Epithelial cell of esophagus (primary cell): ENCODE results near the gene ABCC4.

Experiments used
- DNase-seq: peaks from one replicate; pipeline ENCODE4 v3.0.0; 2010; ENCODE audit warnings: low read depth
- H3K4me3 ChIP-seq: 2 replicates; pipeline ENCODE4 v1.5.1; 2011; ENCODE audit warnings: mild to moderate bottlenecking, low read length, control low read depth
- TF ChIP-seq, protein P1 (sequence below): IDR thresholded peaks from 2 replicates; pipeline ENCODE4 v1.5.1; 2011; ENCODE audit warnings: low read depth, mild to moderate bottlenecking, low read length, control low read depth, inconsistent platforms; ENCODE audit not compliant: insufficient read depth; ENCODE audit errors: missing control alignments

Gene ABCC4

DNA sequence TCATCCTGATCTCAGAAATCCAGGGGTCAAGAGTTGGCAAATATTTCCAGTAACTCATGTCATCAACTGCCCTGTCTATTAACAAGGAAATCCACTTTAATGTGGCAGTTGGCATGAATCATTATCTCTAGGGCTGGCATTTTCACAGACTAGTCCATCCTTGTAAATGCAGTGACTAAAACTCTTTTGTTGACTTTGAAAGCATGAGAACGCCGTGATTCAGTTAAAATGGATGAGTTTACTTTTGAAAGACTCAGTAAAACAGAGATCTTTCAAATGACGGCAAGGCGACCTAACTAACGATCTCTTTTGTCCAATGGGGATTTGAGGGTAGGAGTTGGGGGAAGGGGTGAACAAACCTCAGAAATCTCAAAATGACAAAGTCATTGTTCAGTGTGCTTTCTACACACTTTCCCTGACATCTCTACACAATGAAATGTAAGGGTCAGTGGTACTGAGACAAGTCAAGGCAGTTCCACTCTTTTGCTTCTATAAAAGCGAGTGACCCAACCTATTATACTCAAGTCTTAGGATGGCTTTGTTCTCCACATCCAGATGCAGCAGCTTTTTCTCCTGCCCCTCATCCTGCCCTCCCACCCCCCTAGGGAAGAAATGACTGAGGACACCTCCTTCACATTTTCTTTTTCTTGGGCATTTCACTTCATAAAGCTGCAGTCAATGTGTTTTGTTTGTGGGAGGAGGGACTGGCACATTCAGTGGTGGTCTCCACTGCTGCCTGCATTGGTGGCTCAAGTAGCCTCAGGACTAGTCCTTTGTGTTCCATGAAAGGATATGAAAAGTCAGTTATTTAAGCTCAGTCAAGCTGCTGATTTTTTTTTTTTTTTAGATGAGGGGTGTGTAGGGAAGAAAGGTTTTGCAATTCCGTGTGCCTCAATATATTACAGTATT lies 200.5 kb downstream of the ABCC4 start:
- peak; percentile 94 for DNase-seq
- TF ChIP-seq, protein P1, sequence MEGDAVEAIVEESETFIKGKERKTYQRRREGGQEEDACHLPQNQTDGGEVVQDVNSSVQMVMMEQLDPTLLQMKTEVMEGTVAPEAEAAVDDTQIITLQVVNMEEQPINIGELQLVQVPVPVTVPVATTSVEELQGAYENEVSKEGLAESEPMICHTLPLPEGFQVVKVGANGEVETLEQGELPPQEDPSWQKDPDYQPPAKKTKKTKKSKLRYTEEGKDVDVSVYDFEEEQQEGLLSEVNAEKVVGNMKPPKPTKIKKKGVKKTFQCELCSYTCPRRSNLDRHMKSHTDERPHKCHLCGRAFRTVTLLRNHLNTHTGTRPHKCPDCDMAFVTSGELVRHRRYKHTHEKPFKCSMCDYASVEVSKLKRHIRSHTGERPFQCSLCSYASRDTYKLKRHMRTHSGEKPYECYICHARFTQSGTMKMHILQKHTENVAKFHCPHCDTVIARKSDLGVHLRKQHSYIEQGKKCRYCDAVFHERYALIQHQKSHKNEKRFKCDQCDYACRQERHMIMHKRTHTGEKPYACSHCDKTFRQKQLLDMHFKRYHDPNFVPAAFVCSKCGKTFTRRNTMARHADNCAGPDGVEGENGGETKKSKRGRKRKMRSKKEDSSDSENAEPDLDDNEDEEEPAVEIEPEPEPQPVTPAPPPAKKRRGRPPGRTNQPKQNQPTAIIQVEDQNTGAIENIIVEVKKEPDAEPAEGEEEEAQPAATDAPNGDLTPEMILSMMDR = no peak
- no peak overlapping the region for H3K4me3 ChIP-seq

GRCh38 chr13:95099541-95099940 lies 201.7 kb downstream of the ABCC4 start:
- H3K4me3 ChIP-seq = no peak overlapping the region
- TF ChIP-seq, protein P1 = no peak
- peak; percentile 94 for DNase-seq

DNA sequence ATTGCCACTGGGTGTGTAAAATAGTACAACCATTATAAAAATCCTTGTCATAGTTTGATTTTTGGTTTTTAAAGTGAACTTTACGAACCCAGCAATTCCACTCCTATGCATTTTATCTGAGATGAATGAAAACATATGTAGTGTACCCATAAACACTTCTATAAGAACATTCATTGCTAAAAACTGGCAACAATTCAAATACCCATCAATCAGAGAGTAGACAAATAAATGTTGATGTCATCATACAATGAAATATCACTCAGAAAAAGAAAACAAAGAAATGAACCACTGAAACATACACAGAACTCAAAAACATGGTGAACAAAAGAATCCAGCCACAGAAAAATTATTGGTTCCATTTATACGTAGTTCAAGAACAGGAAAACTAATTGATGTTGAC lies 202.3 kb downstream of the ABCC4 start:
- DNase-seq = peak; percentile 61
- TF ChIP-seq, protein P1 = no peak
- H3K4me3 ChIP-seq = no peak overlapping the region

- TF ChIP-seq, protein P1 = no peak
- no peak for DNase-seq
- H3K4me3 ChIP-seq = no peak overlapping the region
These were observed 209.5 kb downstream of the ABCC4 start for GRCh38 chr13:95091755-95092154.

GRCh38 chr13:95087746-95088305 lies 213.4 kb downstream of the ABCC4 start:
- peak; percentile 71 for DNase-seq
- TF ChIP-seq, protein P1 = no peak
- no peak overlapping the region for H3K4me3 ChIP-seq

GRCh38 chr13:95086761-95087160 lies 214.5 kb downstream of the ABCC4 start:
- no peak for DNase-seq
- TF ChIP-seq, protein P1 = no peak
- no peak overlapping the region for H3K4me3 ChIP-seq
